Astrocyte of the cerebellum (primary cell): Measurements from ENCODE around the gene NOXRED1.

Source experiments
- DNase-seq: peaks from one replicate; pipeline ENCODE4 v3.0.0-alpha.2; 2011; ENCODE audit warnings: low read depth
- H3K4me3 ChIP-seq: 2 replicates; pipeline ENCODE4 v1.5.1; 2011; ENCODE audit warnings: mild to moderate bottlenecking, low read depth, low read length, moderate library complexity
- CTCF ChIP-seq: IDR thresholded peaks from 2 replicates; pipeline ENCODE4 v1.5.1; 2012; ENCODE audit warnings: low read length, low read depth, moderate library complexity, mild to moderate bottlenecking; ENCODE audit errors: missing control alignments
- in situ Hi-C: cut with HindIII; loops from 2 replicates; pipeline ENCODE4 v1.10.0; 2017; ENCODE audit warnings: low sequenced_read_pairs

Gene NOXRED1

GRCh38 chr14:77369285-77369684, 54.0 kb downstream of the NOXRED1 start:
- in situ Hi-C loops = no loop called here
- H3K4me3 ChIP-seq = no peak overlapping the region
- no peak for TF ChIP-seq CTCF
- no peak for DNase-seq

GRCh38 chr14:77364146-77364545, 59.2 kb downstream of the NOXRED1 start:
- no peak overlapping the region for H3K4me3 ChIP-seq
- in situ Hi-C loops = no loop called here
- no peak for DNase-seq
- TF ChIP-seq CTCF = no peak

- no peak for TF ChIP-seq CTCF
- DNase-seq = no peak
- in situ Hi-C loops = no loop called here
- H3K4me3 ChIP-seq = no peak overlapping the region
These were observed 63.7 kb downstream of the NOXRED1 start for GRCh38 chr14:77359626-77360025.

GRCh38 chr14:77356899-77357298, 66.4 kb downstream of the NOXRED1 start:
- TF ChIP-seq CTCF = no peak
- H3K4me3 ChIP-seq = no peak overlapping the region
- in situ Hi-C loops = no loop called here
- no peak for DNase-seq

- in situ Hi-C loops = no loop called here
- TF ChIP-seq CTCF = no peak
- H3K4me3 ChIP-seq = no peak overlapping the region
- DNase-seq = no peak
These were observed 67.5 kb downstream of the NOXRED1 start for GRCh38 chr14:77355811-77356210.

GRCh38 chr14:77353469-77354141, 69.7 kb downstream of the NOXRED1 start:
- TF ChIP-seq CTCF = no peak
- DNase-seq = no peak
- in situ Hi-C loops = no loop called here

More at GRCh38 chr14:77353469-77354141, 69.7 kb downstream of the NOXRED1 start:
- H3K4me3 ChIP-seq = no peak overlapping the region
